GM18951 (cell line): Measurements from ENCODE around the gene GPR37.

ENCODE experiments used
- POLR2A ChIP-seq: IDR thresholded peaks from 4 replicates; pipeline ENCODE4 v1.6.1; 2011; ENCODE audit warnings: mild to moderate bottlenecking; ENCODE audit not compliant: insufficient read length, insufficient read depth; ENCODE audit errors: extremely low read depth
- in situ Hi-C: fragments of 300-500 bp; cut with MboI; formaldehyde crosslinking; loops from one replicate; pipeline ENCODE4 v1.12.0; 2022; ENCODE audit warnings: low sequenced_read_pairs, mixed read lengths, inconsistent platforms; ENCODE audit not compliant: unreplicated experiment

The GPR37 gene

DNA sequence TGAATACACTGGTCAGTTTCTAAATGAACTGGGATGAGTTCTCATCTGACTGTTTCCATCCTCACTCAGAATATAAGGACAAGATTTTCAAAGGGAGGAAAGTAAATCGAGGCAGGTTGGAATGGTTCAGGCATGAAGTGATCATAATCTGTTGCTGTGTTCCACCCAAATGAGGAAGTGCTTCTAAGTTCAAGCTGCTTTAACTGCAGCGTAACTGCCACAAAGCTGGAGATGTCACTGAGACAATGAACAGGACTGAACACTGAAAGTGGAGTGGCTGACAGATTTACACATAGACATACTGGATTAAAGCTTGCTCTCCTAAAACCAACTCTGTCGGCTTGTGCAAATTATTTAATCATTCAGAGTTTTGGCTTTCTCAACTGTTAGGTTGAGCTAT lies 66.6 kb downstream of the GPR37 start:
- in situ Hi-C loops, result no loop called here
- TF ChIP-seq POLR2A, result no peak

DNA sequence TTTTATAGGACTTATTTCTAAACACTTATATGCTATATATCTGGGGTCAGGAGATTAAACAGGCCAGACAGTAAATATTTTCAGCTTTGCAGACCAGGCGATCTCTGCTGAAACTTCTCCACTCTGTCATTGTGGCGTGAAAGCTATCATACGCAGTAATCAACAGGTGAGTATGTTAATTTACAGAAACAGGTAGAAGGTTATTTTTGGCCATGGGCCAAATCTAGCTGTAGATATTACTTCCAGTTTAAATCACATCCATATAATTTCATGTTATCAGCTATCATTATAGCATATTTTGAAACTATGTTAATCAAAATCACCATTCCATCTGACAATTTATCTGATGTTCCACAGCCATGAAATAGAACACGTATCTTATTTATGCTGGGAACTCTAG lies 67.8 kb downstream of the GPR37 start:
- no peak for TF ChIP-seq POLR2A
- in situ Hi-C loops, result no loop called here
